CD14-positive monocyte (primary cell): ENCODE results near the gene AIG1. TPM values are rescaled to one million over a fixed set of nuclear protein-coding genes. Genes with fewer than 3 reads are reported as not detected.

Source experiments
- DNase-seq, 3 donors: peaks; one replicate each; pipeline ENCODE4 v3.0.0-alpha.2; 2011 to 2022
- H2AFZ ChIP-seq: 2 replicates; pipeline ENCODE4 v1.6.0; 2012; ENCODE audit warnings: mild to moderate bottlenecking, low read depth, low read length, inconsistent platforms; ENCODE audit not compliant: insufficient read depth, poor library complexity, severe bottlenecking
- H3K27ac ChIP-seq, 2 donors: 1 replicate in 1 of 2; 2 replicates in 1 of 2; pipeline ENCODE4 v1.5.1; 2012 to 2013; ENCODE audit warnings: low read length in 2 of 2, control low read depth in 1 of 2, inconsistent platforms in 1 of 2, low read depth in 1 of 2, mild to moderate bottlenecking in 1 of 2
- H3K27me3 ChIP-seq, 2 donors: one replicate each; pipeline versions ENCODE4 v1.6.0 to v1.6.1; 2011 to 2013; ENCODE audit warnings: low read length in 2 of 2; ENCODE audit not compliant: control insufficient read depth in 2 of 2, insufficient read depth in 2 of 2
- H3K36me3 ChIP-seq, 2 donors: replicated peaks in 1 of 2; 1 replicate in 1 of 2; 2 replicates in 1 of 2; pipeline versions ENCODE4 v1.5.1 to v1.6.1; 2012 to 2013; ENCODE audit warnings: low read length in 2 of 2, control low read depth in 1 of 2, inconsistent platforms in 1 of 2, mild to moderate bottlenecking in 1 of 2; ENCODE audit not compliant: insufficient read depth in 2 of 2, control insufficient read depth in 1 of 2
- H3K4me1 ChIP-seq, 2 donors: 1 replicate in 1 of 2; 2 replicates in 1 of 2; pipeline versions ENCODE4 v1.5.1 to v1.6.1; 2012 to 2013; ENCODE audit warnings: low read length in 2 of 2, control low read depth in 1 of 2, inconsistent platforms in 1 of 2, mild to moderate bottlenecking in 1 of 2, moderate library complexity in 1 of 2; ENCODE audit not compliant: insufficient read depth in 2 of 2, control insufficient read depth in 1 of 2
- H3K4me2 ChIP-seq: replicated peaks from 2 replicates; pipeline ENCODE3; 2012; ENCODE audit warnings: low read length, moderate library complexity, mild to moderate bottlenecking; ENCODE audit not compliant: poor library complexity, severe bottlenecking; ENCODE audit errors: extremely low read depth
- H3K4me3 ChIP-seq, 3 experiments: fragments of 200-600 bp in 1 of 3; sonication (generic) in 1 of 3; replicated peaks in 1 of 3; 1 replicate in 2 of 3; 2 replicates in 1 of 3; pipeline ENCODE4 v1.5.1; 2011 to 2013; ENCODE audit warnings: low read length in 3 of 3, mild to moderate bottlenecking in 3 of 3, control low read depth in 2 of 3, low read depth in 2 of 3, inconsistent platforms in 1 of 3, moderate library complexity in 1 of 3
- H3K79me2 ChIP-seq: 2 replicates; pipeline ENCODE4 v1.6.0; 2012; ENCODE audit warnings: mild to moderate bottlenecking, control low read depth, inconsistent platforms, low read length, moderate library complexity; ENCODE audit not compliant: insufficient read depth
- H3K9ac ChIP-seq: 2 replicates; pipeline ENCODE4 v1.6.0; 2017; ENCODE audit warnings: low read length, mild to moderate bottlenecking; ENCODE audit not compliant: insufficient read depth, poor library complexity, severe bottlenecking
- H3K9me3 ChIP-seq, 2 donors: replicated peaks in 1 of 2; 1 replicate in 1 of 2; 2 replicates in 1 of 2; pipeline versions ENCODE4 v1.5.1 to v1.6.1; 2012 to 2013; ENCODE audit warnings: low read length in 2 of 2, control low read depth in 1 of 2; ENCODE audit not compliant: control insufficient read depth in 1 of 2, insufficient read depth in 1 of 2
- H4K20me1 ChIP-seq: 2 replicates; pipeline ENCODE4 v1.6.0; 2012; ENCODE audit warnings: mild to moderate bottlenecking, low read length, control low read depth, moderate library complexity; ENCODE audit not compliant: insufficient read depth
- H3K27ac Mint-ChIP-seq, 7 donors: one replicate each; pipeline ENCODE4 v1.8.0; 2020; ENCODE audit warnings: mild to moderate bottlenecking in 7 of 7, mixed read lengths in 7 of 7, moderate library complexity in 6 of 7, inconsistent platforms in 2 of 7
- H3K27me3 Mint-ChIP-seq, 3 donors: one replicate each; pipeline ENCODE4 v1.8.0; 2021 to 2022; ENCODE audit warnings: low read depth in 3 of 3, mild to moderate bottlenecking in 3 of 3, mixed read lengths in 3 of 3, moderate library complexity in 3 of 3, inconsistent platforms in 1 of 3
- H3K36me3 Mint-ChIP-seq, 2 donors: one replicate each; pipeline ENCODE4 v1.8.0; 2020; ENCODE audit warnings: mixed read lengths in 2 of 2, inconsistent platforms in 1 of 2, mild to moderate bottlenecking in 1 of 2
- H3K4me1 Mint-ChIP-seq: one replicate; pipeline ENCODE4 v1.8.0; 2020; ENCODE audit warnings: mild to moderate bottlenecking, mixed read lengths
- H3K4me3 Mint-ChIP-seq, 2 donors: one replicate each; pipeline ENCODE4 v1.8.0; 2020; ENCODE audit warnings: mild to moderate bottlenecking in 2 of 2, mixed read lengths in 2 of 2, moderate library complexity in 1 of 2
- H3K9me3 Mint-ChIP-seq, 7 donors: one replicate each; pipeline ENCODE4 v1.8.0; 2020 to 2022; ENCODE audit warnings: mixed read lengths in 7 of 7, mild to moderate bottlenecking in 6 of 7, moderate library complexity in 6 of 7, inconsistent platforms in 2 of 7
- CTCF ChIP-seq: fragments of 200-600 bp; IDR thresholded peaks from one replicate; pipeline ENCODE4 v1.8.0; 2022; ENCODE audit warnings: antibody characterized with exemption, mild to moderate bottlenecking
- WGBS: methylation state at CpG from one replicate; pipeline ENCODE4 v1.1.5; 2013; ENCODE audit warnings: missing lambda C conversion rate; ENCODE audit not compliant: insufficient coverage; 5-methylcytosine and 5-hydroxymethylcytosine counted together
- intact Hi-C, 2 donors: fragments of 100-400 bp; cut with micrococcal nuclease; formaldehyde crosslinking; loops; one replicate each; pipeline versions ENCODE4 v1.15.0 to v1.15.1; 2023
- polyA plus RNA-seq, 3 donors: library from polyadenylated mRNA; depleted of rRNA in 1 of 3; unstranded in 2 of 3; stranded (reverse) in 1 of 3; fragments of 300-500 nt in 2 of 3; fragments of >200 nt in 1 of 3; fragmentation: Illumina TruSeq in 2 of 3; gene quantifications; 1 replicate in 2 of 3; 2 replicates in 1 of 3; pipeline ENCODE4 v1.2.3, GENCODE V29; 2012 to 2021

Gene AIG1
- polyA plus RNA-seq, 3 donors, result 6.7 to 7.6 (median 6.8) TPM

- no peaks in the 10 kb centered on the region for H3K4me1 ChIP-seq
- DNase-seq, result no peak
- no peaks in the 10 kb centered on the region for H3K79me2 ChIP-seq
- no peak overlapping the region for H3K9ac ChIP-seq
- no peak for TF ChIP-seq CTCF
- Mint-ChIP-seq H3K27me3 (no peaks in the 10 kb centered on the region), H3K9me3 (peaks cover 0 to 13% (median 1%) of the 10 kb centered on the region in 7 donors), H3K36me3 (no peaks in the 10 kb centered on the region), H3K4me3 (no peak overlapping the region), H3K4me1 (no peaks in the 10 kb centered on the region), H3K27ac (no peak overlapping the region)
- H4K20me1 ChIP-seq, result no peaks in the 10 kb centered on the region
- intact Hi-C loops, result no loop called here
- no peak overlapping the region for H3K27ac ChIP-seq
- H3K4me2 ChIP-seq, result no peak overlapping the region
- H3K27me3 ChIP-seq, result no peaks in the 10 kb centered on the region
- no peaks in the 10 kb centered on the region for H3K36me3 ChIP-seq
- 100% methylated on average over 3 of the region's 5 CpGs for WGBS
- H2AFZ ChIP-seq, result no peak overlapping the region
- no peaks in the 10 kb centered on the region for H3K9me3 ChIP-seq
- no peak overlapping the region for H3K4me3 ChIP-seq
Observed at GRCh38 chr6:143241911-143242310, 181.2 kb downstream of the AIG1 start.

- no peaks in the 10 kb centered on the region for H3K36me3 Mint-ChIP-seq
- Histone ChIP-seq H3K4me3 (no peak overlapping the region), H3K9me3 (no peaks in the 10 kb centered on the region), H3K9ac (no peak overlapping the region), H4K20me1 (no peaks in the 10 kb centered on the region), H2AFZ (no peak overlapping the region), H3K27ac (no peak overlapping the region), H3K27me3 (no peaks in the 10 kb centered on the region), H3K36me3 (no peaks in the 10 kb centered on the region), H3K79me2 (no peaks in the 10 kb centered on the region), H3K4me2 (no peak overlapping the region), H3K4me1 (no peaks in the 10 kb centered on the region)
- peaks cover 0 to 11% (median 4%) of the 10 kb centered on the region in 7 donors for H3K9me3 Mint-ChIP-seq
- intact Hi-C loops, result no loop called here
- no peak for TF ChIP-seq CTCF
- H3K27me3 Mint-ChIP-seq, result no peaks in the 10 kb centered on the region
- no peak for DNase-seq
- H3K4me3 Mint-ChIP-seq, result no peak overlapping the region
- H3K27ac Mint-ChIP-seq, result no peak overlapping the region
- WGBS, result 86% methylated on average over 1 of the region's 1 CpG
- no peaks in the 10 kb centered on the region for H3K4me1 Mint-ChIP-seq
Observed at GRCh38 chr6:143243786-143244185, 183.1 kb downstream of the AIG1 start.
